Naive thymus-derived CD4-positive, alpha-beta T cell (primary cell): Measurements from ENCODE around the gene SCG5. TPM values are rescaled to one million over a fixed set of nuclear protein-coding genes. Genes with fewer than 3 reads are reported as not detected.

ENCODE experiments used
- ATAC-seq: fragments of 150-1000 bp; cut with Tn5 transposase; 2 replicates; pipeline ENCODE4 v1.10.0; 2021; ENCODE audit warnings: mild to moderate bottlenecking, moderate library complexity
- CTCF ChIA-PET: fragments of 350-600 bp; sonication (Branson Sonifier 250); formaldehyde crosslinking; loops from one replicate; lab custom pipeline; 2021; ENCODE audit warnings: antibody characterized with exemption; lab: Charles Lee
- POLR2A ChIA-PET: fragments of 350-600 bp; sonication (Branson Sonifier 250); formaldehyde crosslinking; loops from one replicate; lab custom pipeline; 2021; ENCODE audit warnings: antibody characterized with exemption, inconsistent platforms; lab: Charles Lee
- DNase-seq, 9 donors: peaks; one replicate each; pipeline versions ENCODE4 v3.0.0 to v3.0.0-alpha.2; 2020 to 2022; ENCODE audit warnings: mixed read lengths in 1 of 9
- H3K27ac ChIP-seq: one replicate; pipeline ENCODE4 v1.7.0; 2013; ENCODE audit warnings: mild to moderate bottlenecking, low read depth, low read length, moderate library complexity
- H3K27me3 ChIP-seq, 2 donors: one replicate each; pipeline ENCODE4 v1.7.0; 2013; ENCODE audit warnings: low read length in 2 of 2, mild to moderate bottlenecking in 2 of 2, moderate library complexity in 2 of 2; ENCODE audit not compliant: control insufficient read depth in 2 of 2, insufficient read depth in 2 of 2
- H3K36me3 ChIP-seq, 3 experiments: 1 replicate in 2 of 3; 2 replicates in 1 of 3; pipeline ENCODE4 v1.7.0; 2013; ENCODE audit warnings: low read length in 3 of 3, mild to moderate bottlenecking in 3 of 3, moderate library complexity in 1 of 3; ENCODE audit not compliant: insufficient read depth in 3 of 3, control insufficient read depth in 2 of 3
- H3K4me1 ChIP-seq, 2 donors: one replicate each; pipeline ENCODE4 v1.7.0; 2013; ENCODE audit warnings: low read length in 2 of 2, mild to moderate bottlenecking in 2 of 2, moderate library complexity in 1 of 2; ENCODE audit not compliant: control insufficient read depth in 2 of 2, insufficient read depth in 2 of 2
- H3K4me3 ChIP-seq: 2 replicates; pipeline ENCODE4 v1.7.0; 2013; ENCODE audit warnings: mild to moderate bottlenecking, low read length
- H3K9me3 ChIP-seq, 3 experiments: 1 replicate in 2 of 3; 2 replicates in 1 of 3; pipeline ENCODE4 v1.7.0; 2013; ENCODE audit warnings: low read length in 3 of 3; ENCODE audit not compliant: control insufficient read depth in 2 of 3
- H3K27ac Mint-ChIP-seq, 9 donors: one replicate each; pipeline ENCODE4 v1.8.0; 2020 to 2022; ENCODE audit warnings: mixed read lengths in 9 of 9, mild to moderate bottlenecking in 8 of 9, moderate library complexity in 5 of 9, inconsistent platforms in 2 of 9
- H3K27me3 Mint-ChIP-seq, 5 donors: one replicate each; pipeline ENCODE4 v1.8.0; 2021 to 2022; ENCODE audit warnings: mixed read lengths in 5 of 5, mild to moderate bottlenecking in 1 of 5
- H3K36me3 Mint-ChIP-seq, 5 donors: one replicate each; pipeline ENCODE4 v1.8.0; 2020 to 2022; ENCODE audit warnings: mixed read lengths in 5 of 5, mild to moderate bottlenecking in 3 of 5, inconsistent platforms in 1 of 5
- H3K4me1 Mint-ChIP-seq, 7 donors: one replicate each; pipeline ENCODE4 v1.8.0; 2020 to 2022; ENCODE audit warnings: mixed read lengths in 7 of 7, mild to moderate bottlenecking in 3 of 7, inconsistent platforms in 1 of 7
- H3K4me3 Mint-ChIP-seq, 10 donors: one replicate each; pipeline ENCODE4 v1.8.0; 2020 to 2022; ENCODE audit warnings: mild to moderate bottlenecking in 10 of 10, mixed read lengths in 10 of 10, moderate library complexity in 6 of 10, inconsistent platforms in 2 of 10
- H3K9me3 Mint-ChIP-seq, 11 donors: one replicate each; pipeline ENCODE4 v1.8.0; 2020 to 2022; ENCODE audit warnings: mixed read lengths in 11 of 11, mild to moderate bottlenecking in 4 of 11, inconsistent platforms in 1 of 11, moderate library complexity in 1 of 11
- intact Hi-C, 2 donors: fragments of 100-400 bp; cut with micrococcal nuclease; formaldehyde crosslinking; loops; one replicate each; pipeline ENCODE4 v1.15.1; 2023
- polyA plus RNA-seq, 2 donors: library from polyadenylated mRNA; unstranded; fragments of 300-500 nt; fragmentation: Illumina TruSeq; gene quantifications; one replicate each; pipeline ENCODE4 v1.2.3, GENCODE V29; 2021
- total RNA-seq, 6 experiments: library from RNA in 5 of 6; stranded (reverse) in 5 of 6; gene quantifications; 1 replicate in 5 of 6; 2 replicates in 1 of 6; pipeline ENCODE4 v1.2.3 and lab custom pipeline; 2021 to 2026

Gene SCG5
- total and polyA plus RNA-seq, 7 experiments from 2014 or later: 0.37 to 2.8 (median 0.57) TPM; not detected in 2

- intact Hi-C loops: no loop called here
- Mint-ChIP-seq H3K9me3 (no peaks in the 10 kb centered on the region), H3K27ac (peak overlapping the region in 1 of 9 donors; percentile 13), H3K36me3 (no peaks in the 10 kb centered on the region), H3K4me3 (no peak overlapping the region), H3K27me3 (no peaks in the 10 kb centered on the region), H3K4me1 (no peaks in the 10 kb centered on the region)
- Histone ChIP-seq H3K9me3 (no peaks in the 10 kb centered on the region), H3K27me3 (no peaks in the 10 kb centered on the region), H3K4me3 (no peak overlapping the region), H3K27ac (no peak overlapping the region), H3K36me3 (no peaks in the 10 kb centered on the region), H3K4me1 (no peaks in the 10 kb centered on the region)
- no peak for ATAC-seq
- ChIA-PET CTCF (no interaction called here), POLR2A (no interaction called here)
- no peak for DNase-seq
These were observed 27.4 kb downstream of the SCG5 start for GRCh38 chr15:32668942-32669341.

- H3K27ac ChIP-seq: no peak overlapping the region
- intact Hi-C loops: no loop called here
- ChIA-PET POLR2A (no interaction called here), CTCF (interaction anchor here (0.9 kb wide), 1 partner anchor 8 kb away, joined by 4 read pairs; no protein-coding TSS in a partner anchor)
- no peak for ATAC-seq
- no peak overlapping the region for H3K4me3 ChIP-seq
- H3K36me3 ChIP-seq: no peaks in the 10 kb centered on the region
- H3K27me3 ChIP-seq: no peaks in the 10 kb centered on the region
- Mint-ChIP-seq H3K9me3 (no peaks in the 10 kb centered on the region), H3K36me3 (no peaks in the 10 kb centered on the region), H3K4me1 (no peaks in the 10 kb centered on the region), H3K27me3 (no peaks in the 10 kb centered on the region), H3K4me3 (no peak overlapping the region), H3K27ac (no peak overlapping the region)
- H3K9me3 ChIP-seq: no peaks in the 10 kb centered on the region
- DNase-seq: no peak
- no peaks in the 10 kb centered on the region for H3K4me1 ChIP-seq
These were observed 28.5 kb downstream of the SCG5 start for GRCh38 chr15:32669896-32670611.

- Mint-ChIP-seq H3K27ac (no peak overlapping the region), H3K4me1 (no peaks in the 10 kb centered on the region), H3K36me3 (no peaks in the 10 kb centered on the region), H3K27me3 (no peaks in the 10 kb centered on the region), H3K9me3 (no peaks in the 10 kb centered on the region), H3K4me3 (no peak overlapping the region)
- ChIA-PET POLR2A (no interaction called here), CTCF (interaction anchor here (0.9 kb wide), 1 partner anchor 8 kb away, joined by 4 read pairs; no protein-coding TSS in a partner anchor)
- no peak for ATAC-seq
- H3K9me3 ChIP-seq: no peaks in the 10 kb centered on the region
- no peaks in the 10 kb centered on the region for H3K4me1 ChIP-seq
- H3K4me3 ChIP-seq: no peak overlapping the region
- no peaks in the 10 kb centered on the region for H3K36me3 ChIP-seq
- no peaks in the 10 kb centered on the region for H3K27me3 ChIP-seq
- DNase-seq: no peak
- intact Hi-C loops: no loop called here
- no peak overlapping the region for H3K27ac ChIP-seq
These were observed 29.1 kb downstream of the SCG5 start for GRCh38 chr15:32670623-32671022.

- ChIA-PET POLR2A (no interaction called here), CTCF (interaction anchor here (0.9 kb wide), 1 partner anchor 9 kb away, joined by 4 read pairs; no protein-coding TSS in a partner anchor)
- intact Hi-C loops: no loop called here
- H3K4me1 Mint-ChIP-seq: no peaks in the 10 kb centered on the region
- Histone ChIP-seq H3K27me3 (no peaks in the 10 kb centered on the region), H3K4me3 (no peak overlapping the region), H3K27ac (no peak overlapping the region), H3K4me1 (no peaks in the 10 kb centered on the region), H3K36me3 (no peaks in the 10 kb centered on the region), H3K9me3 (no peaks in the 10 kb centered on the region)
- H3K27me3 Mint-ChIP-seq: no peaks in the 10 kb centered on the region
- DNase-seq (no peak), ATAC-seq (no peak)
- H3K4me3 Mint-ChIP-seq: no peak overlapping the region
- H3K9me3 Mint-ChIP-seq: no peaks in the 10 kb centered on the region
- H3K36me3 Mint-ChIP-seq: no peaks in the 10 kb centered on the region
- H3K27ac Mint-ChIP-seq: no peak overlapping the region
These were observed 30.1 kb downstream of the SCG5 start for GRCh38 chr15:32671339-32672325.

DNA sequence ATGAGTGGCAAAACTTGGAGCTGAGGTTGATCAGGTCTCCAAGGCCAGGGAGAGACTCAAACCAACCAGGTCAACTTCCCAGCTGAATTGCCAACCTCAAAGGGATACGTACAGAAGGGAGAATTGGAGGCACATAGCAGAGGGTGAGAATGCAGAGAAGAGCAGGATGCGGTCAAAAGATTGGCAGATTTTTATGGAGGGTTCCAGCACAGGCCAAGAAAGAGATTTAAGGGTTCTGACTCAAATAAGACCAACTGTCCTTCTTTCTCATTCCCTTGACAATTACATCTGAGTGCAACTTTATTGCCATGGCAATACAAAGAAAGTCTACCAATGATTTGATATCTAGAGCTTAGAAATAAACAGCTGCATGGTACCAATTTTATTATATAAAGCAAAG is 33.2 kb downstream of the SCG5 start:
- no peaks in the 10 kb centered on the region for H3K36me3 ChIP-seq
- H3K4me1 ChIP-seq: no peaks in the 10 kb centered on the region
- intact Hi-C loops: no loop called here
- Mint-ChIP-seq H3K27me3 (peaks cover 0 to 6% (median 0%) of the 10 kb centered on the region in 5 donors), H3K4me3 (no peak overlapping the region), H3K4me1 (no peaks in the 10 kb centered on the region), H3K9me3 (no peaks in the 10 kb centered on the region), H3K36me3 (no peaks in the 10 kb centered on the region), H3K27ac (no peak overlapping the region)
- ATAC-seq (no peak), DNase-seq (no peak)
- ChIA-PET CTCF (no interaction called here), POLR2A (no interaction called here)
- H3K27me3 ChIP-seq: no peaks in the 10 kb centered on the region
- H3K9me3 ChIP-seq: no peaks in the 10 kb centered on the region
- H3K4me3 ChIP-seq: no peak overlapping the region
- H3K27ac ChIP-seq: no peak overlapping the region

DNA sequence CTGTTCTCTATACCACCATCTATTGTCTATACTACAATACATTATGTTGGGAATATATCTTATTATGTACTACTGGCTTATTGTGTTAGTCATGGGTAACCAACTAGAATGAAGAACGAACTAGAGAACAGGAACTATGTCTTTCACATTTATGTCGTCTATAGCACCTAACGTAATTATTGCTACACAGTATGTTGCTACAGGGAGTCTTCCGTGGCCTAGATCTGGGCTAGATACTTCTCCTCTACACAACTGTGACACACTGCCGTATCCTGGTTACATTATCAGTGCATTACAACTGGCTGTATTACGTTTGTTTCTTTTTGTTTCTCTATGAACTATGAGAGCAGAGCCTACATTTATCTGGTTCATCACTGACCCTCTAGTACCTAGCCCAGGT is 34.0 kb downstream of the SCG5 start:
- H3K9me3 ChIP-seq: no peaks in the 10 kb centered on the region
- CTCF ChIA-PET: no interaction called here

More for the DNA sequence above, 34.0 kb downstream of the SCG5 start:
- Histone ChIP-seq H3K36me3 (no peaks in the 10 kb centered on the region), H3K27me3 (no peaks in the 10 kb centered on the region), H3K4me3 (no peak overlapping the region), H3K4me1 (no peaks in the 10 kb centered on the region), H3K27ac (no peak overlapping the region)
- no peak overlapping the region for H3K27ac Mint-ChIP-seq
- H3K27me3 Mint-ChIP-seq: peaks cover 0 to 6% (median 0%) of the 10 kb centered on the region in 5 donors
- intact Hi-C loops: no loop called here
- ATAC-seq (peak; percentile 87), DNase-seq (no peak)
- no peak overlapping the region for H3K4me3 Mint-ChIP-seq
- H3K36me3 Mint-ChIP-seq: no peaks in the 10 kb centered on the region
- no peaks in the 10 kb centered on the region for H3K9me3 Mint-ChIP-seq
- H3K4me1 Mint-ChIP-seq: no peaks in the 10 kb centered on the region
- POLR2A ChIA-PET: no interaction called here
